GM12801 (cell line): ENCODE data around the gene HDGF.

Source experiments
- TF ChIP-seq, protein P1 (sequence below): IDR thresholded peaks from one replicate; pipeline ENCODE4 v1.5.1; 2011; ENCODE audit warnings: control low read depth; ENCODE audit not compliant: insufficient read length; ENCODE audit errors: extremely low read depth

The HDGF gene

DNA sequence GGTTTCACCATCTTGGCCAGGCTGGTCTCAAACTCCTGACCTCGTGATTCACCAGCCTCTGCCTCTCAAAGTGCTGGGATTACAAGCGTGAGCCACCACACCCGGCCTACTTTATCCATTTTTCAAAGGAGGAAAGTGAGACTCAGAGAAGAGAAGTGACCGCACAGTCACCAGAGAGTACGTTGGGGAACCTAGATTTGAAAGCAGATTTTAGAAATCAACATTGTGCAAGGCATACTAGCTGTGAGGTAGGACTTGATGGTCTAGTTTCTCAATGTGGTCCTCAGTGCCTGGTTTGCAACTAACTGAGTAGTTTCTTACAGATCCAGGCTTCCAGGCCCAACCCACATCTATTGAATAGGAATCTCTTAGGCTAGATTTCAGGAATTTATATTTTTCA is 14.2 kb upstream of the HDGF start:
- TF ChIP-seq, protein P1, sequence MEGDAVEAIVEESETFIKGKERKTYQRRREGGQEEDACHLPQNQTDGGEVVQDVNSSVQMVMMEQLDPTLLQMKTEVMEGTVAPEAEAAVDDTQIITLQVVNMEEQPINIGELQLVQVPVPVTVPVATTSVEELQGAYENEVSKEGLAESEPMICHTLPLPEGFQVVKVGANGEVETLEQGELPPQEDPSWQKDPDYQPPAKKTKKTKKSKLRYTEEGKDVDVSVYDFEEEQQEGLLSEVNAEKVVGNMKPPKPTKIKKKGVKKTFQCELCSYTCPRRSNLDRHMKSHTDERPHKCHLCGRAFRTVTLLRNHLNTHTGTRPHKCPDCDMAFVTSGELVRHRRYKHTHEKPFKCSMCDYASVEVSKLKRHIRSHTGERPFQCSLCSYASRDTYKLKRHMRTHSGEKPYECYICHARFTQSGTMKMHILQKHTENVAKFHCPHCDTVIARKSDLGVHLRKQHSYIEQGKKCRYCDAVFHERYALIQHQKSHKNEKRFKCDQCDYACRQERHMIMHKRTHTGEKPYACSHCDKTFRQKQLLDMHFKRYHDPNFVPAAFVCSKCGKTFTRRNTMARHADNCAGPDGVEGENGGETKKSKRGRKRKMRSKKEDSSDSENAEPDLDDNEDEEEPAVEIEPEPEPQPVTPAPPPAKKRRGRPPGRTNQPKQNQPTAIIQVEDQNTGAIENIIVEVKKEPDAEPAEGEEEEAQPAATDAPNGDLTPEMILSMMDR, result no peak

DNA sequence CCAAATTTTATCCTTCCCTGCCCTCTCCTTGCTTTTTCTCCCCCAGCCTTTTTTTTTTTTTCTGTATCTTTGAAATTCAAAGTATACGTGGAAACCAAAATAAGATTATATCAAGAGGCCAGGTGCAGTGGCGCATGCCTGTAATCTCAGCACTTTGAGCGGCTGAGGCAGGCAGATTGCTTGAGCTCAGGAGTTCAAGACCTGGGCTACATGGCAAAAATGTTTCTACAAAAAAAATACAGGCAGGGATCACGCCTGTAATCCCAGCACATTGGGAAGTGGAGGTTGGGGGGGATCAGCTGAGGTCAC is 9.3 kb upstream of the HDGF start:
- TF ChIP-seq, protein P1, result no peak

DNA sequence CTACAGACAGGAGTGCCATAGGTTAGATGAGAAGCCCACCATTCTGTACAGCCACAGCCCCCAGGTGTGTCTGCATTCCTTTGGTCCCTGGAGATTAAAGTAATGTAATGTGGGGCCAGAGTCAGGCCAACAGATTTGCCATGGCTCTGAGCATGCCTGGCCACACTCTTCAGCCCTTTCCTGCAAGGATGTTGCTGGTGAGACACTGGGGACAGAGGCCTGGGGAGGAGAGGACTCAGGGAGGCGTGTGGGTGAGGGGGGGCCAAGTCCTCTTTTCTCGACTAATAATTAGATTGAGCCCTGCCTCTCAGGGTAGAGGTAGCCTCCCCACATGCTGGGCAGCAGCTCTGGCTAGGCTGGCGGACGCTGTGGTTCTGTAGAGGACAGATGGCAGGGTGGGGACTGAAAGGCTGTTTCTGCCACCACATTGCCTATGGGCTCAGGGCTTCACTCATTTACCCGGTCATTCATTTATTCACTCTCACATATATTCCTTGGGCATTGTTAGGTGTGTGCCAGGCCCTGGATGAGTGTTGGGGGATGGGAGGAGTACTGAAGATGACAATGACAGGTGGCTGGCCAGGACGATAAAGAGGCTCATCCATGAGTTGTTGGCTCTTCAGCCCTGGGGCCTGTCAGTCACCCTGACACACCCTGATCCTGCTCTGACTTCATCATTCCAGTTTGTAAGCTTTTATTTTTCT is 8.8 kb upstream of the HDGF start:
- TF ChIP-seq, protein P1, result no peak

DNA sequence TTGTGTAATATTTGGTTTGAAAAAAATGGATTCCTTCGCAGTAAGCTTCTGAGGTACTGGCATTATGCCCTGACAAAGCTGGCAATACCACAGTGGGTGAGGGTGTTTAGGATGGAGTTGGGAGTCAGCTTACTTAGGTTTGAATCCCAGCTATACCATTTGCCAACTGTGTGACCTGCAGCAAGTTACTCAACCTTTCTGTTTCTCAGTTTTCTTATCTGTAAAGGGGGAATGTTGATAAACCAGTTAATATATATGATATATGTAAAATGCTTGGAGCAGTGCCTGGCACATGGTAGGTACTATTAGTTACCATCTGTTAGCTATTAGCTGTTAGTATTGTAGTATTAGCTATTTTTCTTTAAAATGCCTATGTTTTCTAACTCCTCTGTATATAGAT is 4.9 kb upstream of the HDGF start:
- TF ChIP-seq, protein P1, result no peak

DNA sequence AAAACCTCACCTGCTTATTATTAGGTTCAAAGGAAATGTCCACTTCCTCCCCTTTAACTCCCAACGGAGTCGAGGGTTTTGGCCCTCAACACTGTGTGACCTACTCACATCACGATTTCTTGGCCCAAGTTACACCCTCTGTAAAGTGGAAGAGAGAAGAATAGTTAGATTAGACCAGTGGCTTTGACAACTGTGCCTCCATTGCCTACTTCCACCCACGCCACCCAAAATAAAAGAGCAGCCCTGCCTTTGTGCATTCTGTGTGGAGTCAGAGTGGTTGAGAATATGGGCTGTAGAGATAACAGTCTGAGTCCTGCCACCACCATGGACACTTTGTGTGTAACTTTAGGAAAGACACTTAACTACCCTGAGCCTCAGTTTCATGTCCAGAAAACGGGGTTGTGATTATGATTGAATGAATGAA is 4.1 kb upstream of the HDGF start:
- TF ChIP-seq, protein P1, result no peak

DNA sequence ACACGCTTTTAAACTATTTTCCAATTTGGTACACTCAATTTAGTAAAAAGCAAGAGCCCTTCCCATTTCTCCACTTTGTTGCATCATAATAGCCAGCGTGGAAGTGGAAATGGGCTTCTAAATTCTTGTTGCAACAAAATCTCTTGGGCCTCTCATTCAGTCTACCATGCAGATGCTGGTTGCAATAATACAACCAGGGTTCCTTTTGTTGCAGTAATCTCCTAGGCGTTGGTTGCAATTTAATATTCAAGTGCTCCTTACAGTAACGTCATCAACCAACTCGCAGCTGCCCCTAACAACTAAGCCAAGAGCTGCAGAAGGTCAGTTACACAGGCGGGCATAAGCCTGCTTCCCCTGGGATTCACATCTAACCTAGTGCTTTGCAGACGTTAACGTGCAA is 2.7 kb upstream of the HDGF start:
- TF ChIP-seq, protein P1, result no peak

DNA sequence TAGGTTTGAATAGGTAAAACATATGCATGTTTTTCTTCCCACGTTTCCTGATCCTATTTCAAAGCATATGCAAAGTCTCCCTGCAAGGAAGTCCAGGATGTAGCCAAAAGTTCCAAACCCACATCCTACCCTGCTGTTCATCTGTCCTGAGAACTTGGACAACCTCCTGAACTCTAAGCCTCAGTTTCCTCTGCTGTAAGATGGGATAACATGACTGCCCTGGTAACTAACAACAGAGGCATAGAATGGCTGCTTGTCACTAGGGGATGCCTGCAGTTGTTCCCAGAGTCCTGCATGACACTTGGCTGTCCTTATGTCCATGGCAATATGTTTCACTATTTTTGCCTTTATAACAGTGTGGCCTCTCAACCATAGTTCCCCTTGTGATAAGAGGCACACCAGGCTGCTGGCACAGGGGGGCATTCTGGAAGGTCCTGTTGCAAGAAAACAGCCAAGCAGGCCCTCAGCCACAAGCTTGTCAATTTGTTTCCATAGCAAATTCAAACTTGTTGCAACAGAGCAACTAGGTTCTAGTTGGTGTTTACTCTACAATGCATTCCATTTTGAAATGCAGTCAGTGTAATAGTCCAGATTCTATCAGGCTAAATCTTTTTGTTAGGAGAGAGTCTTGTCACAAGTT is 1.5 kb upstream of the HDGF start:
- TF ChIP-seq, protein P1, result no peak
